GM18909 (cell line): Measurements from ENCODE around the gene CRADD.
"Not testable (repeated sequence)": the region's sequence is repeated elsewhere in the genome, so short reads cannot be mapped to it uniquely, and the experiment has no call there.

Experiments used
- ATAC-seq: cut with Tn5 transposase; IDR thresholded peaks from one replicate; pipeline ENCODE4 v1.9.1; 2021; ENCODE audit warnings: mild to moderate bottlenecking; ENCODE audit not compliant: unreplicated experiment, poor library complexity

CRADD gene

GRCh38 chr12:93801666-93802065 lies 124.5 kb downstream of the CRADD start:
- ATAC-seq = not testable (repeated sequence)

- no peak for ATAC-seq
Measured at GRCh38 chr12:93802293-93802692, 125.1 kb downstream of the CRADD start.

GRCh38 chr12:93802698-93803423 lies 125.7 kb downstream of the CRADD start:
- ATAC-seq = no peak

GRCh38 chr12:93803424-93803807 lies 126.2 kb downstream of the CRADD start:
- no peak for ATAC-seq

- no peak for ATAC-seq
Measured at GRCh38 chr12:93804392-93805179, 127.4 kb downstream of the CRADD start.

- ATAC-seq = no peak
Measured at GRCh38 chr12:93805736-93806141, 128.6 kb downstream of the CRADD start.

GRCh38 chr12:93807354-93807753 lies 130.2 kb downstream of the CRADD start:
- ATAC-seq = no peak

- no peak for ATAC-seq
Measured at GRCh38 chr12:93808169-93808899, 131.2 kb downstream of the CRADD start.

- no peak for ATAC-seq
Measured at GRCh38 chr12:93812626-93813025, 135.5 kb downstream of the CRADD start.

GRCh38 chr12:93813186-93813585 lies 136.0 kb downstream of the CRADD start:
- ATAC-seq = no peak

GRCh38 chr12:93813972-93814821 lies 137.0 kb downstream of the CRADD start:
- no peak for ATAC-seq

- ATAC-seq = no peak
Measured at GRCh38 chr12:93818488-93819049, 141.4 kb downstream of the CRADD start.

GRCh38 chr12:93819050-93819491 lies 141.9 kb downstream of the CRADD start:
- no peak for ATAC-seq

GRCh38 chr12:93823616-93824391 lies 146.6 kb downstream of the CRADD start:
- no peak for ATAC-seq

GRCh38 chr12:93824514-93825500 lies 147.6 kb downstream of the CRADD start:
- no peak for ATAC-seq

GRCh38 chr12:93825501-93825888 lies 148.3 kb downstream of the CRADD start:
- ATAC-seq = no peak

- ATAC-seq = no peak
Measured at GRCh38 chr12:93825931-93826555, 148.9 kb downstream of the CRADD start.
